ENCODE data around the gene SLC2A13. TPM values are rescaled to one million over a fixed set of nuclear protein-coding genes. Genes with fewer than 3 reads are reported as not detected.
"Not testable (repeated sequence)": the region's sequence is repeated elsewhere in the genome, so short reads cannot be mapped to it uniquely, and the experiment has no call there.

SLC2A13 gene
- total RNA-seq, 1 donor from 2014 or later = 17.4 TPM

DNA sequence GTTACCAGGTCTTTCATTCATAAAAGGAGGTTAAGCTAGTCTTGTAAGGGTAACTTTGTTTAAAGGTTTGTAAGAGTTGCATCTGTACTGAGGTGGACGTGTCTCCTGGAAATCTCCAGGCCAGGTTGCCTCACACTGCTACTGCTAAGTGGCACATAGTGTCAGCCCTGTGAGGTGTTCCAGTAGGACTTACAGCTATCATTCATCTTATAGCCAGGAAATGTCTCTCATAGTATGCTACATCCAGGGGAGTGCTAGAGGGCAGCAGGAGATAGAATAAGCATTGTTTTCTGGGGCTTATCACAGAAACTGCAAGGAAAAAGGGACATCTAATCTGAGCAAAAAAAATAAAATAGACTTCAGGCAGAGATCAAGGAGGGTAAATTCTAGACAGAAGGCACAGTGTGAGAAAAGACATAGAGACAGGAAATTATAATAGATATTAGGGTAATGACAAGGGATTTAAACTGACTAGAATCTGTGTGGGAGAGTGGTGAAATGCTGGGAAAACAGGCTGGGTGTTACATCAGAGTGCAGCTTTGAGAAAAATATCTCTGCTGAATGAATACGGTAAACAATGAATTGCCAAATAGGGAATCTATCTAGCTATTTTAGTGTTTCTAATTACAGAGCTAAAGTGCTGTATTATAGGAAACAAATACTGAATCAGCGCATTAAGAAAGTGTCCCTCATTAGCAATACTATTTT lies 281.2 kb downstream of the SLC2A13 start:
- TF ChIP-seq, protein P1, sequence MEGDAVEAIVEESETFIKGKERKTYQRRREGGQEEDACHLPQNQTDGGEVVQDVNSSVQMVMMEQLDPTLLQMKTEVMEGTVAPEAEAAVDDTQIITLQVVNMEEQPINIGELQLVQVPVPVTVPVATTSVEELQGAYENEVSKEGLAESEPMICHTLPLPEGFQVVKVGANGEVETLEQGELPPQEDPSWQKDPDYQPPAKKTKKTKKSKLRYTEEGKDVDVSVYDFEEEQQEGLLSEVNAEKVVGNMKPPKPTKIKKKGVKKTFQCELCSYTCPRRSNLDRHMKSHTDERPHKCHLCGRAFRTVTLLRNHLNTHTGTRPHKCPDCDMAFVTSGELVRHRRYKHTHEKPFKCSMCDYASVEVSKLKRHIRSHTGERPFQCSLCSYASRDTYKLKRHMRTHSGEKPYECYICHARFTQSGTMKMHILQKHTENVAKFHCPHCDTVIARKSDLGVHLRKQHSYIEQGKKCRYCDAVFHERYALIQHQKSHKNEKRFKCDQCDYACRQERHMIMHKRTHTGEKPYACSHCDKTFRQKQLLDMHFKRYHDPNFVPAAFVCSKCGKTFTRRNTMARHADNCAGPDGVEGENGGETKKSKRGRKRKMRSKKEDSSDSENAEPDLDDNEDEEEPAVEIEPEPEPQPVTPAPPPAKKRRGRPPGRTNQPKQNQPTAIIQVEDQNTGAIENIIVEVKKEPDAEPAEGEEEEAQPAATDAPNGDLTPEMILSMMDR (IDR thresholded peaks at IDR 0.05) = no peak
- TF ChIP-seq POLR2A (IDR thresholded peaks at IDR 0.05) (no peak), POLR2AphosphoS5 (IDR thresholded peaks at IDR 0.05; ENCODE audit: insufficient read depth in 1 of 2, low read depth in 1 of 2) (no peak)
- no peak for DNase-seq (ENCODE audit: extremely low spot score in 2 of 2)
- intact Hi-C loops (cut with DNase I) = no loop called here

DNA sequence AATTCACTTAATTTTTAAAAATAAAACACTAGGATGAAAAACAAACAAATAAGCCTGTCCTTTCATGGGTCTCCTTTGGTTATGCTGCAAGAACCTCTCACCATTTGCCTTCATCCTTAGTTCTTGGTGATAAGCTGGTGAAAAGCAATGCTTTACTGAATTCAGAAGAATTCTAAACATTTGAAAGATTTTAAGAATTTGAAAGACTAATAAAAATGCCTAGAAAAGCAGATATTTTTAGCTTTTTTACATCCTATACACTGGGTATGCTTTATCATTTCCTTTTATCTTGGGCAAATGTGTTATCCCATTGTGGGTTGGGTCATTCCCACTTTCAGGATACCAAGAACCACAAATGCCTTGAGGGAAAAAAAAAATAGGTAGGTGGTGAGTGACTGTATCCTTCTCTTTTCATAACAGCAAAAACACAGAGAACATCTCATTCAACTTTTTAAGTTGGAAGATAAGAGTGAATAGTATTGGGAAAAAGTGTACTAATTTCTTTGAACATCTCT lies 289.2 kb downstream of the SLC2A13 start:
- no peak overlapping the region for H3K4me3 ChIP-seq
- H3K9me3 ChIP-seq = no peaks in the 10 kb centered on the region
- no peaks in the 10 kb centered on the region for H3K4me1 ChIP-seq
- TF ChIP-seq POLR2AphosphoS5 (IDR thresholded peaks at IDR 0.05; ENCODE audit: insufficient read depth in 1 of 2, low read depth in 1 of 2) (no peak), POLR2A (IDR thresholded peaks at IDR 0.05) (no peak)
- TF ChIP-seq, protein P1 (IDR thresholded peaks at IDR 0.05) = no peak
- H3K27me3 ChIP-seq = no peaks in the 10 kb centered on the region
- intact Hi-C loops (cut with DNase I) = no loop called here
- no peak for DNase-seq (ENCODE audit: extremely low spot score in 2 of 2)
- no peaks in the 10 kb centered on the region for H3K36me3 ChIP-seq
- H3K27ac ChIP-seq = no peak overlapping the region

More for the DNA sequence above, 281.2 kb downstream of the SLC2A13 start:
- Histone ChIP-seq H3K27me3 (no peaks in the 10 kb centered on the region), H3K4me1 (no peaks in the 10 kb centered on the region), H3K36me3 (no peaks in the 10 kb centered on the region), H3K27ac (no peak overlapping the region), H3K4me3 (no peak overlapping the region), H3K9me3 (no peaks in the 10 kb centered on the region)

DNA sequence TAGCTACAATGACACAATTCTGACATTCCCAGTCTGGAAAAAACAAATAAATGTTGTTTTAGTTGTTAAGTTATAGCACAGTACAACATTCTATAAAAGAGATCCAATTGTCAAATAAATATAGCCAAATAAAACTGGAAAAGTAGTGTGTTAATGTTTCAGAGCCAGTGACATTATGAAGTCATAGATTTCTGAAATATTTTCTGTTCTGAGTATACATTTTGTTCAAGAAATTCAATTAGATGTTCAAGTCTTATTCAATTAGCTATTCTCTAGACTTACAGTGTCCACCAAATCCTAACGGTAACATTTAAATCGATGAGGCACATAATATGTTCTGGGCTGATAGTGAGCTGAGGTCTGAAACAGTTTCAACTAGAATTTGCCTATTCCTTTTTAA lies 290.1 kb downstream of the SLC2A13 start:
- no peaks in the 10 kb centered on the region for H3K9me3 ChIP-seq
- H3K27ac ChIP-seq = no peak overlapping the region
- TF ChIP-seq POLR2A (IDR thresholded peaks at IDR 0.05) = no peak
- TF ChIP-seq POLR2AphosphoS5 (IDR thresholded peaks at IDR 0.05; ENCODE audit: insufficient read depth in 1 of 2, low read depth in 1 of 2) = no peak
- TF ChIP-seq, protein P1 (IDR thresholded peaks at IDR 0.05) = no peak
- no peaks in the 10 kb centered on the region for H3K36me3 ChIP-seq
- H3K4me3 ChIP-seq = no peak overlapping the region
- intact Hi-C loops (cut with DNase I) = no loop called here
- no peaks in the 10 kb centered on the region for H3K4me1 ChIP-seq
- no peak for DNase-seq (ENCODE audit: extremely low spot score in 2 of 2)
- H3K27me3 ChIP-seq = no peaks in the 10 kb centered on the region

DNA sequence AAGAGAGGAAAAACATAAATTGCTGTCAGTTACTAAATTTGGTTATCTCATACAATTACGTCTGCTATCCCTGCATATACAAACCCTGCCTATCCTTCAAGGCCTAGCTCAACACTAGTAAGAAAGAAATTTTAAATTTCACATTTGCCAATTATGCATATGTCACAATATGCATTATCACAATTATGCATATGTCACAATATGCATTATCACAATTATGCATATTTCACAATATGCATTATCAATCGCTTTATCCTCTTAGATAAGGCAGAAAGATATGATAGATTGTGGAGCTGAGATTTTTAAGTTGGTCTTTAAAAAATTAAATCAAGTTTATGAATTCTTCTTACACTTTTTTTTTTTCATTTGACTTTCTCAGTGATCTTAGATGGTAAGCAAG lies 291.3 kb downstream of the SLC2A13 start:
- Histone ChIP-seq H3K27me3 (no peaks in the 10 kb centered on the region), H3K4me3 (no peak overlapping the region), H3K36me3 (no peaks in the 10 kb centered on the region), H3K9me3 (no peaks in the 10 kb centered on the region), H3K4me1 (no peaks in the 10 kb centered on the region), H3K27ac (no peak overlapping the region)
- TF ChIP-seq POLR2A (IDR thresholded peaks at IDR 0.05) (no peak), POLR2AphosphoS5 (IDR thresholded peaks at IDR 0.05; ENCODE audit: insufficient read depth in 1 of 2, low read depth in 1 of 2) (no peak)
- TF ChIP-seq, protein P1 (IDR thresholded peaks at IDR 0.05) = no peak
- intact Hi-C loops (cut with DNase I) = no loop called here
- no peak for DNase-seq (ENCODE audit: extremely low spot score in 2 of 2)

DNA sequence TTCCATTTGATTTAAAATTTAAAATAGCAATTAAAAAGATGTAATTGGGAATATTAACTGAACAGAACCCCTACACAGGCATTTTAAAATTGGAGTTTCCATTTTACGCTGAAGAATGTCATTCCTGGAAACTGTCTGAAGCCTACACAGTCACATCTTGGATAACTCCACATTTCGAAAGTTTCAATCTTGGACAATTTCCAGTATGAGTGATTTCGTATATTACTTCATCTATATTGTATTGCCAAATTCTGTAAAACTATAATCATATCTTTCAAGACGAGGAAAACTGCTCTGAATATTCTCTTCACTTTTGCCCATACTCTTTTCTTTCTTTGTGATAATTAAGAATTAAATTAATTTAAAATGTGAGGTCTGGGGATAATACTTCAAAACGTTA lies 292.1 kb downstream of the SLC2A13 start:
- Histone ChIP-seq H3K27ac (no peak overlapping the region), H3K27me3 (no peaks in the 10 kb centered on the region), H3K36me3 (no peaks in the 10 kb centered on the region), H3K9me3 (no peaks in the 10 kb centered on the region), H3K4me3 (no peak overlapping the region), H3K4me1 (no peaks in the 10 kb centered on the region)
- TF ChIP-seq, protein P1 (IDR thresholded peaks at IDR 0.05) = no peak
- no peak for TF ChIP-seq POLR2AphosphoS5 (IDR thresholded peaks at IDR 0.05; ENCODE audit: insufficient read depth in 1 of 2, low read depth in 1 of 2)
- TF ChIP-seq POLR2A (IDR thresholded peaks at IDR 0.05) = no peak
- intact Hi-C loops (cut with DNase I) = no loop called here
- DNase-seq (ENCODE audit: extremely low spot score in 2 of 2) = no peak

DNA sequence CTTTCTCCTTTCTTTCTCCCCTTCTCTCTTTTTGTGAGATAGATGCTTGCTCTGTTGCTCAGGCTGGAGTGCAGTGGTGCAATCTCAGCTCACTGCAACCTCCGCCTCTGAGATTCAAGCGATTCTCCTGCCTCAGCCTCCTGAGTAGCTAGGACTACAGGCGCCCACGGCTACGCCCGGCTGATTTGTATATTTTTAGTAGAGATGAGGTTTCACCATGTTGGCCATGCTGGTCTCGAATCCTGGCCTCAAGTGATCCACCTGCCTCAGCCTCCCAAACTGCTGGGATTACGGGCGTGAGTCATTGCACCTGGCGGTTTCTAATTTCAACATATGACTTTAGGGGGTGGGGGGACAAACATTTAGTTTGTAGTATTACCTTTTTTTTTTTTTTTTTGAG lies 293.4 kb downstream of the SLC2A13 start:
- H3K4me1 ChIP-seq; H3K27me3 ChIP-seq; H3K9me3 ChIP-seq; DNase-seq (ENCODE audit: extremely low spot score in 2 of 2); H3K27ac ChIP-seq; intact Hi-C loops (cut with DNase I); H3K4me3 ChIP-seq; H3K36me3 ChIP-seq: not testable (repeated sequence)

Data from vagina (tissue), 2 donors.